Measurements from ENCODE around the gene DHX58. TPM values are rescaled to one million over a fixed set of nuclear protein-coding genes. Genes with fewer than 3 reads are reported as not detected.

The DHX58 gene
- total RNA-seq, 1 donor from 2014 or later, result 9.3 TPM

GRCh38 chr17:42129109-42129837, 16.8 kb upstream of the DHX58 start:
- no peak for DNase-seq (ENCODE audit: low read depth)

- DNase-seq (ENCODE audit: low read depth), result no peak
Observed at GRCh38 chr17:42127414-42127813, 14.9 kb upstream of the DHX58 start.

GRCh38 chr17:42126836-42127235, 14.3 kb upstream of the DHX58 start:
- no peak for DNase-seq (ENCODE audit: low read depth)

GRCh38 chr17:42125565-42125964, 13.1 kb upstream of the DHX58 start:
- no peak for DNase-seq (ENCODE audit: low read depth)

GRCh38 chr17:42124256-42124655, 11.7 kb upstream of the DHX58 start:
- no peak for DNase-seq (ENCODE audit: low read depth)

- DNase-seq (ENCODE audit: low read depth), result peak; percentile 21
Observed at GRCh38 chr17:42122371-42123303, 10.1 kb upstream of the DHX58 start, which contains the start of gene HSPB9. TSS of gene HSPB9 (plus strand) at chr17:42122804. CDS start at chr17:42122851, 47 bp downstream.

- DNase-seq (ENCODE audit: low read depth), result peak; percentile 53
Observed at GRCh38 chr17:42120770-42121769, 8.6 kb upstream of the DHX58 start, which contains the start of gene KAT2A. TSS of gene KAT2A (minus strand) at chr17:42121367. CDS start at chr17:42121304, 63 bp downstream.

- no peak for DNase-seq (ENCODE audit: low read depth)
Observed at GRCh38 chr17:42120161-42120769, 7.8 kb upstream of the DHX58 start.

GRCh38 chr17:42119301-42119700, 6.8 kb upstream of the DHX58 start:
- DNase-seq (ENCODE audit: low read depth), result no peak

- peak; percentile 33 for DNase-seq (ENCODE audit: low read depth)
Observed at GRCh38 chr17:42118545-42118944, 6.0 kb upstream of the DHX58 start.

GRCh38 chr17:42118126-42118510, 5.6 kb upstream of the DHX58 start:
- no peak for DNase-seq (ENCODE audit: low read depth)

GRCh38 chr17:42117397-42118125, 5.0 kb upstream of the DHX58 start:
- DNase-seq (ENCODE audit: low read depth), result no peak

- peak; percentile 70 for DNase-seq (ENCODE audit: low read depth)
Observed at GRCh38 chr17:42116705-42117396, 4.3 kb upstream of the DHX58 start.

- no peak for DNase-seq (ENCODE audit: low read depth)
Observed at GRCh38 chr17:42114118-42114517, 1.6 kb upstream of the DHX58 start.

GRCh38 chr17:42113293-42114069, 967 bp upstream of the DHX58 start:
- DNase-seq (ENCODE audit: low read depth), result no peak

GRCh38 chr17:42111871-42112551, 503 bp downstream of the DHX58 start:
- DNase-seq (ENCODE audit: low read depth), result peak; percentile 44

GRCh38 chr17:42111265-42111636, 1.3 kb downstream of the DHX58 start:
- no peak for DNase-seq (ENCODE audit: low read depth)
